Right hindlimb (tissue), 1 donor: Measurements from ENCODE around the gene TTLL10.
"Not testable (repeated sequence)": the region's sequence is repeated elsewhere in the genome, so short reads cannot be mapped to it uniquely, and the experiment has no call there.

Experiments used
- DNase-seq: peaks from one replicate; pipeline ENCODE4 v3.0.0-alpha.2; 2018

Gene TTLL10

GRCh38 chr1:1194723-1195122, 21.0 kb downstream of the TTLL10 start:
- DNase-seq, result no peak

GRCh38 chr1:1195726-1196125, 22.0 kb downstream of the TTLL10 start:
- DNase-seq, result not testable (repeated sequence)

GRCh38 chr1:1196431-1197187, 22.9 kb downstream of the TTLL10 start:
- peak; percentile 14 for DNase-seq

- DNase-seq, result no peak
These were observed 23.5 kb downstream of the TTLL10 start for GRCh38 chr1:1197188-1197500.

GRCh38 chr1:1197551-1198422, 24.1 kb downstream of the TTLL10 start:
- peak; percentile 17 for DNase-seq

- DNase-seq, result peak; percentile 17
These were observed 24.9 kb downstream of the TTLL10 start for GRCh38 chr1:1198423-1199140.

GRCh38 chr1:1199141-1199960, 25.7 kb downstream of the TTLL10 start:
- peak; percentile 24 for DNase-seq

GRCh38 chr1:1199961-1200875, 26.5 kb downstream of the TTLL10 start:
- DNase-seq, result peak; percentile 21

- DNase-seq, result peak; percentile 60
These were observed 27.5 kb downstream of the TTLL10 start for GRCh38 chr1:1200876-1201810.

GRCh38 chr1:1202831-1203560, 29.3 kb downstream of the TTLL10 start:
- DNase-seq, result peak; percentile 18

- DNase-seq, result peak; percentile 27
These were observed 30.1 kb downstream of the TTLL10 start for GRCh38 chr1:1203561-1204424.

- peak; percentile 16 for DNase-seq
These were observed 30.8 kb downstream of the TTLL10 start for GRCh38 chr1:1204425-1204920.

- peak; percentile 16 for DNase-seq
These were observed 31.5 kb downstream of the TTLL10 start for GRCh38 chr1:1204998-1205768.

- DNase-seq, result peak; percentile 25
These were observed 32.2 kb downstream of the TTLL10 start for GRCh38 chr1:1205769-1206375.

GRCh38 chr1:1206376-1206965, 32.8 kb downstream of the TTLL10 start, which contains the start of gene TNFRSF18:
TSS of gene TNFRSF18 (minus strand) at chr1:1206592. CDS start at chr1:1206571, 21 bp downstream.
- peak; percentile 26 for DNase-seq

GRCh38 chr1:1206966-1207531, 33.4 kb downstream of the TTLL10 start:
- peak; percentile 19 for DNase-seq
